Keratinocyte (primary cell): ENCODE results near the gene ERICH6. TPM values are rescaled to one million over a fixed set of nuclear protein-coding genes. Genes with fewer than 3 reads are reported as not detected.

ENCODE experiments used
- DNase-seq: peaks from one replicate; pipeline ENCODE4 v3.0.0-alpha.2; 2011; ENCODE audit warnings: low read depth, missing footprints, low spot score
- FAIRE-seq: peaks from 2 replicates; lab custom pipeline; 2011; peaks lifted over from hg19 to GRCh38; lab: Jason Lieb, UNC
- H2AFZ ChIP-seq: 2 replicates; pipeline ENCODE4 v1.6.0; 2012; ENCODE audit warnings: low read length, control low read depth, inconsistent platforms; ENCODE audit not compliant: control insufficient read depth
- H3K27ac ChIP-seq: 2 replicates; pipeline ENCODE4 v1.5.1; 2011; ENCODE audit warnings: low read length; ENCODE audit not compliant: control insufficient read depth, insufficient read depth
- H3K27me3 ChIP-seq: 3 replicates; pipeline ENCODE4 v1.6.0; 2011; ENCODE audit warnings: low read length; ENCODE audit not compliant: control insufficient read depth, insufficient read depth; ENCODE audit errors: extremely low read depth
- H3K36me3 ChIP-seq, 2 experiments: 2 replicates in 1 of 2; 3 replicates in 1 of 2; pipeline ENCODE4 v1.5.1; 2011; ENCODE audit warnings: low read length in 2 of 2, mild to moderate bottlenecking in 1 of 2; ENCODE audit not compliant: control insufficient read depth in 2 of 2, insufficient read depth in 2 of 2; ENCODE audit errors: extremely low read depth in 1 of 2
- H3K4me1 ChIP-seq: 3 replicates; pipeline ENCODE4 v1.5.1; 2011; ENCODE audit warnings: low read length; ENCODE audit not compliant: control insufficient read depth, insufficient read depth; ENCODE audit errors: extremely low read depth
- H3K4me2 ChIP-seq: 3 replicates; pipeline ENCODE4 v1.6.0; 2011; ENCODE audit warnings: low read depth, low read length; ENCODE audit not compliant: control insufficient read depth, insufficient read depth; ENCODE audit errors: extremely low read depth
- H3K4me3 ChIP-seq, 3 experiments: fragments of 200-600 bp in 1 of 3; sonication (generic) in 1 of 3; 2 replicates in 2 of 3; 3 replicates in 1 of 3; pipeline ENCODE4 v1.5.1; 2011 to 2016; ENCODE audit warnings: low read length in 3 of 3, mild to moderate bottlenecking in 3 of 3, control low read depth in 2 of 3, inconsistent platforms in 1 of 3, low read depth in 1 of 3, mixed read lengths in 1 of 3, mixed run types in 1 of 3, moderate library complexity in 1 of 3; ENCODE audit not compliant: control insufficient read depth in 2 of 3, insufficient read depth in 2 of 3; ENCODE audit errors: extremely low read depth in 1 of 3
- H3K79me2 ChIP-seq: 2 replicates; pipeline ENCODE4 v1.6.0; 2012; ENCODE audit warnings: low read length; ENCODE audit not compliant: control insufficient read depth, insufficient read depth
- H3K9ac ChIP-seq: 3 replicates; pipeline ENCODE4 v1.6.0; 2011; ENCODE audit warnings: low read length; ENCODE audit not compliant: control insufficient read depth, insufficient read depth; ENCODE audit errors: extremely low read depth
- H3K9me1 ChIP-seq: 3 replicates; pipeline ENCODE4 v1.6.0; 2011; ENCODE audit warnings: low read length; ENCODE audit not compliant: control insufficient read depth, insufficient read depth; ENCODE audit errors: extremely low read depth
- H3K9me3 ChIP-seq: 2 replicates; pipeline ENCODE4 v1.5.1; 2012; ENCODE audit warnings: low read depth, low read length; ENCODE audit not compliant: control insufficient read depth
- H4K20me1 ChIP-seq: 3 replicates; pipeline ENCODE4 v1.6.0; 2011; ENCODE audit warnings: low read length; ENCODE audit not compliant: control insufficient read depth, insufficient read depth; ENCODE audit errors: extremely low read depth
- CTCF ChIP-seq, 3 experiments: IDR thresholded peaks in 1 of 3; conservative IDR thresholded peaks in 1 of 3; optimal IDR thresholded peaks in 1 of 3; 2 replicates in 2 of 3; 3 replicates in 1 of 3; pipeline versions ENCODE3 to v1.5.1; 2011; ENCODE audit warnings: low read length in 3 of 3, mild to moderate bottlenecking in 3 of 3, moderate library complexity in 2 of 3, control low read depth in 1 of 3, inconsistent platforms in 1 of 3; ENCODE audit not compliant: insufficient read depth in 2 of 3; ENCODE audit errors: extremely low read depth in 1 of 3
- EZH2 ChIP-seq: IDR thresholded peaks from one replicate; pipeline ENCODE4 v1.6.1; 2012; ENCODE audit warnings: inconsistent platforms, mild to moderate bottlenecking, low read length, moderate library complexity
- dilution Hi-C: fragments of 300-500 bp; cut with MboI; formaldehyde crosslinking; loops from one replicate; pipeline ENCODE4 v1.7.0; 2020; ENCODE audit warnings: low sequenced_read_pairs; ENCODE audit not compliant: extremely low pct_ligation_motif_present
- polyA plus RNA-seq, 5 experiments: library from polyadenylated mRNA; depleted of rRNA in 3 of 5; stranded (reverse) in 3 of 5; stranded (forward) in 1 of 5; unstranded in 1 of 5; fragments of >200 nt; gene quantifications; 1 replicate in 1 of 5; 2 replicates in 3 of 5; 3 replicates in 1 of 5; pipeline versions ENCODE4 v1.2.1 to v1.2.3, GENCODE V29; 2011 to 2012; ENCODE audit warnings: missing spikeins in 2 of 5, low read depth in 1 of 5, low replicate concordance in 1 of 5

Gene ERICH6
- polyA plus RNA-seq, 1 donor (not counting 4 experiments of a cell fraction or from before 2014, with no cell fraction given), result 0.03 TPM

GRCh38 chr3:150723946-150724345 lies 20.2 kb upstream of the ERICH6 start:
- Histone ChIP-seq H4K20me1 (no peaks in the 10 kb centered on the region), H3K4me1 (peaks cover 37% of the 10 kb centered on the region), H3K9me3 (no peaks in the 10 kb centered on the region), H3K79me2 (no peaks in the 10 kb centered on the region), H3K4me3 (no peak overlapping the region), H3K36me3 (no peaks in the 10 kb centered on the region), H3K9ac (no peak overlapping the region), H2AFZ (no peak overlapping the region), H3K27ac (no peak overlapping the region), H3K9me1 (no peaks in the 10 kb centered on the region), H3K27me3 (no peaks in the 10 kb centered on the region), H3K4me2 (no peak overlapping the region)
- no peak for TF ChIP-seq EZH2
- no peak for TF ChIP-seq CTCF (optimal IDR thresholded peaks at IDR 0.05 in 1 of 3, IDR thresholded peaks at IDR 0.05 in 1 of 3, conservative IDR thresholded peaks at IDR 0.05 in 1 of 3; ENCODE audit: extremely low read depth in 1 of 3, insufficient read depth in 2 of 3, low read length in 3 of 3)
- no peak for DNase-seq
- FAIRE-seq, result no peak
- dilution Hi-C loops, result no loop called here

- no peaks in the 10 kb centered on the region for H3K9me1 ChIP-seq
- no peak for DNase-seq
- H3K9me3 ChIP-seq, result no peaks in the 10 kb centered on the region
- dilution Hi-C loops, result no loop called here
- no peak overlapping the region for H3K9ac ChIP-seq
- TF ChIP-seq EZH2 (no peak), CTCF (optimal IDR thresholded peaks at IDR 0.05 in 1 of 3, IDR thresholded peaks at IDR 0.05 in 1 of 3, conservative IDR thresholded peaks at IDR 0.05 in 1 of 3; ENCODE audit: extremely low read depth in 1 of 3, insufficient read depth in 2 of 3, low read length in 3 of 3) (no peak)
- no peak overlapping the region for H3K27ac ChIP-seq
- no peak overlapping the region for H3K4me2 ChIP-seq
- H4K20me1 ChIP-seq, result no peaks in the 10 kb centered on the region
- no peak overlapping the region for H2AFZ ChIP-seq
- H3K27me3 ChIP-seq, result no peaks in the 10 kb centered on the region
- no peaks in the 10 kb centered on the region for H3K79me2 ChIP-seq
- H3K4me3 ChIP-seq, result no peak overlapping the region
- H3K36me3 ChIP-seq, result no peaks in the 10 kb centered on the region
- H3K4me1 ChIP-seq, result peaks cover 23% of the 10 kb centered on the region
- FAIRE-seq, result no peak
Observed at GRCh38 chr3:150722267-150722666, 18.5 kb upstream of the ERICH6 start.
